Mucosa of descending colon (tissue), 3 donors: ENCODE results near the gene CDKAL1. TPM values are rescaled to one million over a fixed set of nuclear protein-coding genes. Genes with fewer than 3 reads are reported as not detected.

Source experiments
- ATAC-seq: fragments of 200-7000 bp; cut with Tn5 transposase; one replicate; pipeline ENCODE4 v1.9.1; 2020; ENCODE audit warnings: mild to moderate bottlenecking, moderate library complexity
- DNase-seq, 3 donors: peaks; one replicate each; pipeline ENCODE4 v3.0.0-alpha.2; 2020
- H3K36me3 ChIP-seq: fragments of 200-600 bp; one replicate; pipeline ENCODE4 v1.8.0; 2021; ENCODE audit warnings: low read depth, mild to moderate bottlenecking
- H3K4me1 ChIP-seq: fragments of 200-600 bp; one replicate; pipeline ENCODE4 v1.8.0; 2021; ENCODE audit warnings: low read depth, mild to moderate bottlenecking
- H3K4me3 ChIP-seq: fragments of 200-600 bp; one replicate; pipeline ENCODE4 v1.8.0; 2021; ENCODE audit warnings: mild to moderate bottlenecking
- H3K9me3 ChIP-seq: fragments of 200-600 bp; one replicate; pipeline ENCODE4 v1.8.0; 2021; ENCODE audit warnings: mild to moderate bottlenecking
- CTCF ChIP-seq: fragments of 200-600 bp; IDR thresholded peaks from one replicate; pipeline ENCODE4 v1.8.0; 2022; ENCODE audit warnings: antibody characterized with exemption, mild to moderate bottlenecking
- intact Hi-C, 2 donors: fragments of 100-400 bp; cut with DNase I in 1 of 2; cut with micrococcal nuclease in 1 of 2; formaldehyde crosslinking; loops; one replicate each; pipeline versions ENCODE4 v1.11.0 to v1.11.1; 2022; cut with DNase I, micrococcal nuclease
- total RNA-seq, 3 donors: library from RNA; stranded (reverse); fragmentation: NEBNext Ultra II Directional in 2 of 3; extraction: Animal tissue kit (Norgen Biotek cat#: 25700) in 2 of 3; gene quantifications; one replicate each; pipeline versions ENCODE4 v1.2.1 to v1.2.4, GENCODE V29; 2021 to 2023
- donor health status: DM: no; HTN: no; CAD: no; lungs with moderate emphysema.
- donor health status: DM: no; HTN: no; CAD: no.
- donor health status: DM: no; HTN: yes; CAD: no.

The CDKAL1 gene
- total RNA-seq, 3 donors from 2014 or later = 13.4 to 15.5 (median 15.3) TPM

DNA sequence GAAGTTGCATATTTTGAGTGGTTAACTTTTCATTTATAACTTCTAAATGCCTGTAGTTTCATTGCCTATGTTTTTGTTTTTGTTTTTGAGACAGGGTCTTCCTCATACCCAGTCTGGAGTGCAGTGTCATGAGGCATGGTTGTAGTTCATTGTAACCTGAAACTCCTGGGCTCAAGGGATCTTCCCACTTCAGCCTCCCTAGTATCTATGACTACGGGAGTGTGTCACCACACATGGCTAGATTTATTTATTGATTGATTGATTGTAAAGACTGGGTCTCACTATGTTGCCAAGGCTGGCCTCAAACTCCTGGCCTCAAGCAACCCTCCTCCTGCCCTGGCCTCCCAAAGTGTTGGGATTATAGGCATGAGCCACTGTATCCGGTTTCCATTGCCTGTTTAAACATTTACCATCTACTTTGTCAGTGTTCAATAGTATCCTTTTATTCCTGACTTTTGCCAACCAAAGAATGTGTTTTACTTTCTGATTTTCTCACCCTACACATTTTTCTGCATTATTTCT, 144.6 kb downstream of the CDKAL1 start:
- DNase-seq = no peak
- Histone ChIP-seq H3K4me3 (no peak overlapping the region), H3K4me1 (peaks cover 9% of the 10 kb centered on the region), H3K36me3 (no peaks in the 10 kb centered on the region), H3K9me3 (no peaks in the 10 kb centered on the region)
- intact Hi-C loops = no loop called here
- ATAC-seq = no peak
- no peak for TF ChIP-seq CTCF

DNA sequence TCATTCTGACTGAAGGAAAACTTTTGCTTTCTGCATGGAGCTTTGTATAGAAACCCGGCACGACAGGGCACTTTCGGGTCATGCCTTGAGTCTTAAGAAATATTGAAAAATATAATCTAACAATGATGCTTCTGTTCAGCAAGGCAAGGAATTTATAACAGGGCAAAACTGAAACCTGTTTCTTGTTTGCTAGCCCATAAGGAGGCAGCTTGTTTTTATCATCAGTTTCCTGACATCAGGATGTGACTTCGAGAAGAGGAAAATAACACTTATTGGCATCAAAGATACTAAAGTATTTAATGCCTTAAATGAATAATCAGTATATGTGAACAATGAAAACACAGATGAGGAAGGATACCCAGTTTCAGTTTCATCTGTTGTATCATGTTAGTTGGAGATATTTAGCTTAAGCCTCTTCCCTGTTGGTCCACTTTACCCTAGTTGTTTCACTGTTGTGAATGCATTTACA, 146.5 kb downstream of the CDKAL1 start:
- Histone ChIP-seq H3K4me3 (no peak overlapping the region), H3K36me3 (no peaks in the 10 kb centered on the region), H3K4me1 (peaks cover 9% of the 10 kb centered on the region), H3K9me3 (no peaks in the 10 kb centered on the region)
- ATAC-seq (peak; percentile 31), DNase-seq (no peak)
- TF ChIP-seq CTCF = no peak
- intact Hi-C loops = no loop called here

GRCh38 chr6:20681243-20681684, 147.0 kb downstream of the CDKAL1 start:
- DNase-seq (no peak), ATAC-seq (peak; percentile 50)
- H3K36me3 ChIP-seq = no peaks in the 10 kb centered on the region
- TF ChIP-seq CTCF = no peak
- H3K4me3 ChIP-seq = no peak overlapping the region
- H3K4me1 ChIP-seq = peaks cover 9% of the 10 kb centered on the region
- intact Hi-C loops = no loop called here
- H3K9me3 ChIP-seq = no peaks in the 10 kb centered on the region

DNA sequence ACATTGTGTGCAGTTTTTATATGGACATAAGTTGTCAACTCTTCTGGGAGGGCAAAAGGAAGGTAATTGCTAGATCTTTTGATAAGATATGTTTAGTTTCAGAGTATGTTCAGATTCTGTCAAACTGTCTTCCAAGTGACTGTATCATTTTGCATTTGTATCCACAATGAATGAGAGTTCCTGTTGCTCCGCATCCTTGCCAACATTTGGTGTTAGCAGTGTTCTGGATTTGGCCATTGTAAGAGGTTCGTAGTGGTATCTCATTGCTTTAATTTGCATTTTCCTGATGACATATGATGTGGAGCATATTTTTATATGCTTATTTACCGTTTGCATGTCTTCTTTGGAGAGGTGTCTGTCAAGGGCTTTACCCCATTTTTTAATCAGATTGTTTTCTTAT, 150.2 kb downstream of the CDKAL1 start:
- TF ChIP-seq CTCF = no peak
- ATAC-seq = no peak
- no peak overlapping the region for H3K4me3 ChIP-seq
- no peaks in the 10 kb centered on the region for H3K36me3 ChIP-seq
- H3K9me3 ChIP-seq = no peaks in the 10 kb centered on the region
- intact Hi-C loops = no loop called here
- peaks cover 9% of the 10 kb centered on the region for H3K4me1 ChIP-seq
- no peak for DNase-seq

DNA sequence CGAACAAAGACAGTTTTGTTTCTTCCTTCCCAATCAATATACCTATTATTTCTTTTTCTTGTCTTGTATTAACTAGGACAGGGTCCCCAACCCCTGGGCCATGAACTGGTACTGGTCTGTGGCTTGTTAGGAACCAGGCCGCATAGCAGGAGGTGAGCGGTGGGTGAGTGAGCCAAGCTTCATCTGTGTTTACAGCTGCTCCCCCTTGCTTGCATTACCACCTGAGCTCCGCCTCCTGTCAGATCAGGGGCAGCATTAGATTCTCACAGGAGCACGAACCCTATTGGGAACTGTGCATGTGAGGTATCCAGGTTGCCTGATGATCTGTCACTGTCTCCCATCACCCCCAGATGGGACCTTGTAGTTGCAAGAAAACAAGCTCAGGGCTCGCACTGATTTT, 151.9 kb downstream of the CDKAL1 start:
- peaks cover 3% of the 10 kb centered on the region for H3K4me1 ChIP-seq
- intact Hi-C loops = no loop called here
- H3K36me3 ChIP-seq = no peaks in the 10 kb centered on the region
- no peaks in the 10 kb centered on the region for H3K9me3 ChIP-seq
- no peak for DNase-seq
- no peak for ATAC-seq
- no peak for TF ChIP-seq CTCF
- H3K4me3 ChIP-seq = no peak overlapping the region

- Histone ChIP-seq H3K36me3 (no peaks in the 10 kb centered on the region), H3K9me3 (no peaks in the 10 kb centered on the region), H3K4me3 (no peak overlapping the region), H3K4me1 (no peaks in the 10 kb centered on the region)
- TF ChIP-seq CTCF = no peak
- no peak for DNase-seq
- no peak for ATAC-seq
- intact Hi-C loops = no loop called here
These were observed 153.2 kb downstream of the CDKAL1 start for GRCh38 chr6:20687494-20687893.
